ENCODE results near the gene ATRIP. TPM values are rescaled to one million over a fixed set of nuclear protein-coding genes. Genes with fewer than 3 reads are reported as not detected.

ATRIP gene
- polyA plus RNA-seq, 3 donors, result 1.8 to 4.7 (median 2.8) TPM

GRCh38 chr3:48446043-48446424 is 503 bp upstream of the ATRIP start:
- H3K4me3 Mint-ChIP-seq, result peak overlapping the region; percentile 81 to 94
- Histone ChIP-seq H2AFZ (ENCODE audit: insufficient read depth, low read depth, low read length, poor library complexity, severe bottlenecking) (peak overlapping the region; percentile 96), H3K27me3 (ENCODE audit: control insufficient read depth in 2 of 2, insufficient read depth in 2 of 2, low read length in 2 of 2) (no peaks in the 10 kb centered on the region), H3K4me2 (replicated peaks; ENCODE audit: extremely low read depth, low read length, poor library complexity, severe bottlenecking) (peak overlapping the region; percentile 77), H3K4me1 (ENCODE audit: control insufficient read depth in 1 of 2, insufficient read depth in 2 of 2, low read length in 2 of 2) (peaks cover 27 to 33% of the 10 kb centered on the region in 2 donors), H3K9ac (ENCODE audit: insufficient read depth, low read length, poor library complexity, severe bottlenecking) (peak overlapping the region; percentile 82), H3K9me3 (replicated peaks in 1 of 2; ENCODE audit: control insufficient read depth in 1 of 2, insufficient read depth in 1 of 2, low read length in 2 of 2) (no peaks in the 10 kb centered on the region), H3K79me2 (ENCODE audit: insufficient read depth, low read length) (peaks cover 39% of the 10 kb centered on the region), H3K27ac (ENCODE audit: low read depth in 1 of 2, low read length in 2 of 2) (peak overlapping the region; percentile 22 to 89), H3K36me3 (replicated peaks in 1 of 2; ENCODE audit: control insufficient read depth in 1 of 2, insufficient read depth in 2 of 2, low read length in 2 of 2) (peaks cover 15 to 44% of the 10 kb centered on the region in 2 donors), H4K20me1 (ENCODE audit: insufficient read depth, low read length) (peaks cover 4% of the 10 kb centered on the region), H3K4me3 (replicated peaks in 1 of 3; ENCODE audit: low read depth in 2 of 3, low read length in 3 of 3) (peak overlapping the region; percentile 55 to 83 (median 67))
- 33% methylated on average over 3 of the region's 6 CpGs for WGBS (ENCODE audit: insufficient coverage)
- TF ChIP-seq CTCF (IDR thresholded peaks at IDR 0.05), result no peak
- H3K27me3 Mint-ChIP-seq (ENCODE audit: low read depth in 3 of 3), result peaks cover 0 to 5% (median 0%) of the 10 kb centered on the region in 3 donors
- peaks cover 32% of the 10 kb centered on the region for H3K4me1 Mint-ChIP-seq
- intact Hi-C loops (cut with micrococcal nuclease), result loop anchor here in 1 of 2 donors (10.0 kb wide), 3 partner anchors 261 to 1161 kb away; partner anchors contain the start of genes CDC25A, KIF9, KLHL18 and SMARCC1
- H3K36me3 Mint-ChIP-seq, result peaks cover 16 to 40% of the 10 kb centered on the region in 2 donors
- DNase-seq, result no peak
- peaks cover 0 to 2% (median 0%) of the 10 kb centered on the region in 7 donors for H3K9me3 Mint-ChIP-seq
- H3K27ac Mint-ChIP-seq, result peak overlapping the region; percentile 88 to 98 (median 93)

GRCh38 chr3:48451270-48451669 is 4.7 kb downstream of the ATRIP start:
- no peaks in the 10 kb centered on the region for H3K9me3 ChIP-seq (replicated peaks in 1 of 2; ENCODE audit: control insufficient read depth in 1 of 2, insufficient read depth in 1 of 2, low read length in 2 of 2)
- no peak overlapping the region for H3K27ac ChIP-seq (ENCODE audit: low read depth in 1 of 2, low read length in 2 of 2)
- H3K36me3 Mint-ChIP-seq, result peaks cover 41 to 52% of the 10 kb centered on the region in 2 donors
- peaks cover 17% of the 10 kb centered on the region for H3K4me1 Mint-ChIP-seq
- H3K4me3 ChIP-seq (replicated peaks in 1 of 3; ENCODE audit: low read depth in 2 of 3, low read length in 3 of 3), result no peak overlapping the region
- peaks cover 12 to 14% of the 10 kb centered on the region in 2 donors for H3K4me1 ChIP-seq (ENCODE audit: control insufficient read depth in 1 of 2, insufficient read depth in 2 of 2, low read length in 2 of 2)
- intact Hi-C loops (cut with micrococcal nuclease), result no loop called here
- no peak for TF ChIP-seq CTCF (IDR thresholded peaks at IDR 0.05)
- H4K20me1 ChIP-seq (ENCODE audit: insufficient read depth, low read length), result no peaks in the 10 kb centered on the region
- H2AFZ ChIP-seq (ENCODE audit: insufficient read depth, low read depth, low read length, poor library complexity, severe bottlenecking), result no peak overlapping the region
- H3K9ac ChIP-seq (ENCODE audit: insufficient read depth, low read length, poor library complexity, severe bottlenecking), result no peak overlapping the region
- peaks cover 0 to 2% (median 0%) of the 10 kb centered on the region in 7 donors for H3K9me3 Mint-ChIP-seq
- peaks cover 19% of the 10 kb centered on the region for H3K79me2 ChIP-seq (ENCODE audit: insufficient read depth, low read length)
- WGBS (ENCODE audit: insufficient coverage), result no CpG with 5 or more reads among the region's 1 CpG
- peaks cover 0 to 3% (median 0%) of the 10 kb centered on the region in 3 donors for H3K27me3 Mint-ChIP-seq (ENCODE audit: low read depth in 3 of 3)
- H3K4me3 Mint-ChIP-seq, result no peak overlapping the region
- H3K27me3 ChIP-seq (ENCODE audit: control insufficient read depth in 2 of 2, insufficient read depth in 2 of 2, low read length in 2 of 2), result no peaks in the 10 kb centered on the region
- no peak overlapping the region for H3K4me2 ChIP-seq (replicated peaks; ENCODE audit: extremely low read depth, low read length, poor library complexity, severe bottlenecking)
- DNase-seq, result no peak
- H3K36me3 ChIP-seq (replicated peaks in 1 of 2; ENCODE audit: control insufficient read depth in 1 of 2, insufficient read depth in 2 of 2, low read length in 2 of 2), result peaks cover 36 to 62% of the 10 kb centered on the region in 2 donors
- H3K27ac Mint-ChIP-seq, result no peak overlapping the region
